Transverse colon (tissue), 4 donors: ENCODE measurements around the gene TXN. TPM values are rescaled to one million over a fixed set of nuclear protein-coding genes. Genes with fewer than 3 reads are reported as not detected.

ENCODE experiments used
- DNase-seq: peaks from one replicate; pipeline ENCODE4 v3.0.0-alpha.2; 2019
- H3K27ac ChIP-seq, 4 donors: fragments of 200-600 bp; sonication (generic); 2 replicates each; pipeline ENCODE4 v1.5.1; 2016 to 2018; ENCODE audit warnings: inconsistent platforms in 4 of 4
- H3K27me3 ChIP-seq: fragments of 200-600 bp; sonication (generic); 2 replicates; pipeline ENCODE4 v1.5.1; 2017; ENCODE audit warnings: inconsistent platforms
- H3K36me3 ChIP-seq, 4 donors: fragments of 200-600 bp; sonication (generic); 2 replicates each; pipeline ENCODE4 v1.5.1; 2017 to 2019; ENCODE audit warnings: inconsistent platforms in 4 of 4
- H3K4me1 ChIP-seq, 4 donors: fragments of 200-600 bp; sonication (generic); 2 replicates each; pipeline ENCODE4 v1.5.1; 2017 to 2020; ENCODE audit warnings: inconsistent platforms in 4 of 4
- H3K4me3 ChIP-seq, 4 donors: fragments of 200-600 bp; sonication (generic); 1 replicate in 1 of 4; 2 replicates in 3 of 4; pipeline versions ENCODE4 v1.5.1 to v1.6.1; 2017 to 2019; ENCODE audit warnings: inconsistent platforms in 4 of 4
- H3K9me3 ChIP-seq, 2 donors: fragments of 200-600 bp; sonication (generic); 2 replicates each; pipeline ENCODE4 v1.5.1; 2017 to 2019; ENCODE audit warnings: inconsistent platforms in 2 of 2
- EP300 ChIP-seq: sonication (generic); formaldehyde crosslinking; IDR thresholded peaks from one replicate; pipeline ENCODE4 v1.6.1; 2017; ENCODE audit warnings: antibody characterized with exemption, low read depth
- POLR2A ChIP-seq: fragments of 450-650 bp; IDR thresholded peaks from one replicate; pipeline ENCODE4 v1.6.1; 2016; ENCODE audit warnings: antibody characterized with exemption, mild to moderate bottlenecking, moderate library complexity
- POLR2AphosphoS5 ChIP-seq, 3 donors: sonication (generic); formaldehyde crosslinking; IDR thresholded peaks; one replicate each; pipeline ENCODE4 v1.6.1; 2016; ENCODE audit warnings: antibody characterized with exemption in 3 of 3
- WGBS, 2 donors: methylation state at CpG; one replicate each; pipeline ENCODE4 v1.1.5; 2018; ENCODE audit warnings: low coverage in 1 of 2; 5-methylcytosine and 5-hydroxymethylcytosine counted together
- in situ Hi-C, 4 donors: fragments of 200-750 bp; cut with MboI; loops; one replicate each; pipeline versions ENCODE4 v1.15.0 to v1.15.1; 2017; ENCODE audit warnings: low sequenced_read_pairs in 3 of 4, low pct_ligation_motif_present in 1 of 4, low pct_unique_long_range_greater_than_20kb in 1 of 4
- intact Hi-C: fragments of 100-400 bp; cut with DNase I; formaldehyde crosslinking; loops from one replicate; pipeline ENCODE4 v1.15.1; 2023; ENCODE audit warnings: low total_unique reads
- total RNA-seq, 4 donors: library from RNA; depleted of rRNA; stranded (reverse); fragments of >200 nt; gene quantifications; one replicate each; pipeline ENCODE4 v1.1.0, GENCODE V29; 2016
- TF ChIP-seq, protein P1 (sequence below), 5 experiments: fragments of 200-600 bp in 3 of 5; fragments of 450-650 bp in 2 of 5; sonication (generic) in 3 of 5; IDR thresholded peaks; 1 replicate in 2 of 5; 2 replicates in 3 of 5; pipeline ENCODE4 v1.5.1; 2016 to 2017; ENCODE audit warnings: antibody characterized with exemption in 5 of 5, inconsistent platforms in 3 of 5, mild to moderate bottlenecking in 2 of 5, moderate library complexity in 1 of 5

The TXN gene
- total RNA-seq, 4 donors from 2014 or later: 52.4 to 275 (median 182) TPM

GRCh38 chr9:110213413-110214044 lies 42.8 kb downstream of the TXN start:
- Histone ChIP-seq H3K36me3 (no peaks in the 10 kb centered on the region), H3K4me1 (peaks cover 5 to 49% (median 9%) of the 10 kb centered on the region in 4 donors), H3K9me3 (no peaks in the 10 kb centered on the region), H3K27me3 (no peaks in the 10 kb centered on the region), H3K4me3 (no peak overlapping the region), H3K27ac (peak overlapping the region; percentile 0 to 54 (median 38))
- in situ Hi-C loops (no loop called here), intact Hi-C loops (no loop called here)
- WGBS, 2 donors: 60% methylated on average over 10 of the region's 10 CpGs; no CpG with 5 or more reads in 1 of the 2 donors
- TF ChIP-seq POLR2A (no peak), POLR2AphosphoS5 (IDR thresholded peaks at IDR 0.05) (no peak), EP300 (no peak)
- TF ChIP-seq, protein P1, sequence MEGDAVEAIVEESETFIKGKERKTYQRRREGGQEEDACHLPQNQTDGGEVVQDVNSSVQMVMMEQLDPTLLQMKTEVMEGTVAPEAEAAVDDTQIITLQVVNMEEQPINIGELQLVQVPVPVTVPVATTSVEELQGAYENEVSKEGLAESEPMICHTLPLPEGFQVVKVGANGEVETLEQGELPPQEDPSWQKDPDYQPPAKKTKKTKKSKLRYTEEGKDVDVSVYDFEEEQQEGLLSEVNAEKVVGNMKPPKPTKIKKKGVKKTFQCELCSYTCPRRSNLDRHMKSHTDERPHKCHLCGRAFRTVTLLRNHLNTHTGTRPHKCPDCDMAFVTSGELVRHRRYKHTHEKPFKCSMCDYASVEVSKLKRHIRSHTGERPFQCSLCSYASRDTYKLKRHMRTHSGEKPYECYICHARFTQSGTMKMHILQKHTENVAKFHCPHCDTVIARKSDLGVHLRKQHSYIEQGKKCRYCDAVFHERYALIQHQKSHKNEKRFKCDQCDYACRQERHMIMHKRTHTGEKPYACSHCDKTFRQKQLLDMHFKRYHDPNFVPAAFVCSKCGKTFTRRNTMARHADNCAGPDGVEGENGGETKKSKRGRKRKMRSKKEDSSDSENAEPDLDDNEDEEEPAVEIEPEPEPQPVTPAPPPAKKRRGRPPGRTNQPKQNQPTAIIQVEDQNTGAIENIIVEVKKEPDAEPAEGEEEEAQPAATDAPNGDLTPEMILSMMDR (IDR thresholded peaks at IDR 0.05): no peak
- DNase-seq: no peak

DNA sequence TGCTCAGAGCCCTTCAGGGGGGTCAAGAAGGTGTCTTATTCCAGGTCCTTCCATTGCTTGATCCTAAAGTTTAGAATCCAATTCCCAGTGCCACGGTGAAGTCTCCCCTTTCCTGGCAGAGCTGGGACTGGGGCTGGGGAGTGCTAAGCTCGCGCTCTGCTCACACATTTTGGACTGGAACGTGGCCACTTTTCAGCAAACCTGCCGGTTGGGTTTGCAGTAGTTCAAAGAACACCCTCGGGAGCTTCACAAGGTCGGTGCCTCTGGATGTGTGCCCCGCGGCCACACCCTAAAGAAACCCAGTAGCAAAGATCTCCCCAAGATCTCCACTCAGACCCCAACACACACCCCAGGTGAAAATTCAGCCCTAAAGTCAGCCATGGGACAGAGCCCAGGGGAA lies 48.3 kb downstream of the TXN start, which contains the start of gene C9orf152:
Gene C9orf152, minus strand, starts transcription at position 129 of the 400 bp plus-strand sequence. CDS start 580 bp downstream, outside the sequence.
- H3K4me3 ChIP-seq: peak within 1 kb of the TSS in 3 of 4 donors; percentile 31 to 42 (median 35)
- peak; percentile 71 for DNase-seq
- TF ChIP-seq, protein P1 (IDR thresholded peaks at IDR 0.05): no peak
- TF ChIP-seq EP300 (no peak), POLR2A (no peak), POLR2AphosphoS5 (IDR thresholded peaks at IDR 0.05) (peak in 2 of 3 donors; percentile 26 to 41)
- in situ Hi-C loops: no loop called here
- H3K36me3 ChIP-seq: no peaks in the 10 kb centered on the region
- peaks cover 0 to 26% (median 4%) of the 10 kb centered on the region in 4 donors for H3K4me1 ChIP-seq
- H3K9me3 ChIP-seq: no peaks in the 10 kb centered on the region
- intact Hi-C loops: no loop called here
- H3K27me3 ChIP-seq: no peaks in the 10 kb centered on the region
- peak within 1 kb of the TSS; percentile 86 to 89 (median 87) for H3K27ac ChIP-seq
- WGBS, 2 donors: 55% methylated on average over 9 of the region's 9 CpGs; no CpG with 5 or more reads in 1 of the 2 donors

- 41% methylated on average over 6 of the region's 6 CpGs; no CpG with 5 or more reads in 1 of the 2 donors for WGBS, 2 donors
- peak; percentile 80 for DNase-seq
- Histone ChIP-seq H3K27me3 (no peaks in the 10 kb centered on the region), H3K9me3 (no peaks in the 10 kb centered on the region), H3K4me1 (peaks cover 0 to 31% (median 7%) of the 10 kb centered on the region in 4 donors), H3K27ac (peak overlapping the region; percentile 86 to 89 (median 87)), H3K36me3 (no peaks in the 10 kb centered on the region), H3K4me3 (peak overlapping the region in 3 of 4 donors; percentile 31 to 42 (median 35))
- in situ Hi-C loops (no loop called here), intact Hi-C loops (no loop called here)
- peak in 2 of 3 donors; percentile 59 to 74 for TF ChIP-seq POLR2AphosphoS5 (IDR thresholded peaks at IDR 0.05)
- TF ChIP-seq, protein P1 (IDR thresholded peaks at IDR 0.05): no peak
- TF ChIP-seq POLR2A: peak; percentile 82
- no peak for TF ChIP-seq EP300
Measured at GRCh38 chr9:110207071-110207641, 49.2 kb downstream of the TXN start.

GRCh38 chr9:110206389-110206788 lies 49.9 kb downstream of the TXN start:
- Histone ChIP-seq H3K27me3 (no peaks in the 10 kb centered on the region), H3K4me3 (peak overlapping the region in 3 of 4 donors; percentile 31 to 42 (median 35)), H3K27ac (peak overlapping the region; percentile 86 to 89 (median 87)), H3K9me3 (no peaks in the 10 kb centered on the region), H3K4me1 (peaks cover 0 to 39% (median 12%) of the 10 kb centered on the region in 4 donors), H3K36me3 (no peaks in the 10 kb centered on the region)
- intact Hi-C loops: no loop called here
- in situ Hi-C loops: no loop called here
- WGBS, 2 donors: 31% methylated on average over 1 of the region's 1 CpG; no CpG with 5 or more reads in 1 of the 2 donors
- DNase-seq: no peak
- TF ChIP-seq EP300: no peak
- TF ChIP-seq POLR2A: no peak
- no peak for TF ChIP-seq POLR2AphosphoS5 (IDR thresholded peaks at IDR 0.05)
- TF ChIP-seq, protein P1 (IDR thresholded peaks at IDR 0.05): no peak
